Stimulated activated CD8-positive, alpha-beta memory T cell treated with anti-CD3 and anti-CD28 coated beads, Interleukin-15, amount 100 ng/mL, for 4 hours (primary cell): Measurements from ENCODE around the gene XPR1.
"Not testable (repeated sequence)": the region's sequence is repeated elsewhere in the genome, so short reads cannot be mapped to it uniquely, and the experiment has no call there.

Experiments
- DNase-seq, 2 donors: peaks; one replicate each; pipeline ENCODE4 v3.0.0-alpha.2; 2020; ENCODE audit warnings: low read depth in 2 of 2

Gene XPR1

GRCh38 chr1:180785291-180785690 is 153.5 kb downstream of the XPR1 start:
- DNase-seq, result no peak

DNA sequence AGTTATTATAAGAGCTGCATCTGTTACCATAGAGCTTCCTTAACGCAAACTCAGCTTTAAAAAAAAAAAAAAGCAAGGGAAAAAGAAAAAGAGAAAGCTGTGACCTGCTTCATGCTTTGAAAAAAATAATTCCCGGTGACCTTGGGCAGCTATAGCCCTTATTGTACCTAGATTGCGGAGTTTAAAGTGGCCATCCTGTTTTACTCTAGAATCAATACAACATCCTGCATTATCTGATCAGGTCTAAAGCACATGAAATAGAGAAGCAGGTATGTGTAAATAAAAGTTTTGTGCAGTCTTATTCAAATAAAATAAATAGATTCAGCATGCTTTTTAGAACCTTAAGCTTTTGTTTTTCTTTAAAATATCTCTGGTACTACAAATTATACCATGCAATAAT is 154.1 kb downstream of the XPR1 start:
- no peak for DNase-seq

GRCh38 chr1:180786624-180787023 is 154.8 kb downstream of the XPR1 start:
- no peak for DNase-seq

GRCh38 chr1:180787628-180788307 is 155.9 kb downstream of the XPR1 start:
- no peak for DNase-seq

- DNase-seq, result no peak
Measured at GRCh38 chr1:180789460-180789859, 157.6 kb downstream of the XPR1 start.

GRCh38 chr1:180791152-180791551 is 159.3 kb downstream of the XPR1 start:
- not testable (repeated sequence) for DNase-seq

DNA sequence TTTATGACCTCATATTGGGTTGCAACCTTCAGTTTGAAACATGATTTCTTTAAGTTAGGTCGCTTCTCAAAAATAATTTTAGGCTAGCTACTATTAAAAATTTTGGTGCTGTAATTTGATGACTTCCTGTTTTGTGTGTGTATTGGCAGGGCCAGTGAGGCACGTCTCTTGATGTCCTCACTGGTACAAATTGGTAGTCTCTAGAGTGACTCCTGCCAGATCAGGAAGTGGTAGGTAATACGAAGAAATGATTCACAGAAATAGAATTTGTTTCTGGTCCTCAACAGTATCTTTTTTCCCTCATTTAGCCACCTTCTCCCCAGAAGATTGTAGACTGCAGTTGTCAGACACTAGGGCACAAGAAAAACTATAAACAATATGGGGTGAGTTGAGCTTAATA is 160.0 kb downstream of the XPR1 start:
- DNase-seq, result no peak

DNA sequence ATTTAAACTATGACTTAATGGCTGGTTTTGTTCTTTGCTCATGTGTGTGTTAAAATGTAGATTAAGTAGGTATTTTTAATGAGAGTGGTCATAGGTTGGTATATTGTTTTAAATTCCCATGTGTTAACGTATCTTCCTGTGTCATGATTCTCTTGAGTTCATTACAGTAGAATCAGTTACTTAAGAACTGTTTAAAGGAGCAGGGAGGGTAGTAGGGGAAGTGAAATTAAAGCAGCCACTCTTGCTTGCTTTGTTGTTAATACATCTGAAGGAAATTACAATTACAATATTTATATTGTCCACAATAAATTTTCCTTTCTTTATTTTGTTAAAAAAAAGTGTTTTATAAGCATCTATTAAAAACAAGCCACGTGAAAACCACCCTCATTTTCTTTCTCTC is 161.6 kb downstream of the XPR1 start:
- no peak for DNase-seq

DNA sequence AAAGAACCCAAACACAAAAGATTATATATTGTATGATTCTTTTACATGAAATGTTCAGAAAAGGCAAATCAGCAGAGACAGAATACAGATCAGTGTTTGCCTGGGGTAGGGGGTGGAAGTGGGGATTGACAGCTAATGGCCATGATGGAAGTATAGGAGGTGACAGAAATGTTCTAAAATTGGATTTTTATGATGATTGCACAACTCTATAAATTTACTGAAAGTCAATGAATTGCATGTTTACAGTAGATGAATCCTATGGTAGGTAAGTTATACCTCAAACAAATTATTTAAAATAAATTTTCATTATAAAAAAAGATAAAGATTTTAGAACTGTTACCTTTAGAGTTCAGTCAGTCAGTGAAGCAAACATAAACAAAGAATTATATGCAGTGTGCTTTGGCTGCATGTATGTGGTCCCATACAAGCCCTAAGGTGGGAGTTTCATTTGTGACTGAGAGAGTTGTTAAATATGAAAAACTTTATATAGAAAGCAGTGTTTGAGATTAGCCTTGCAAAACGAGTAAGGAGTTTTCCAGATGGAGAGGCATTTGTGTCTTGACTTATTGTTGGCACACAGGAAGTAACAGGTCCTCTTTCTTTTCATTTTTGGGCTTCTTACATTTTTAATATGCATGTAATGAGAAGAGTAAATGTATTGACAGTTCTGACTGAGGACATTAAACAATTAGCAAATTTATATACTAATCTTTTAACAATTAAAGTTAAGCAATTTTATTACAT is 165.2 kb downstream of the XPR1 start:
- no peak for DNase-seq

DNA sequence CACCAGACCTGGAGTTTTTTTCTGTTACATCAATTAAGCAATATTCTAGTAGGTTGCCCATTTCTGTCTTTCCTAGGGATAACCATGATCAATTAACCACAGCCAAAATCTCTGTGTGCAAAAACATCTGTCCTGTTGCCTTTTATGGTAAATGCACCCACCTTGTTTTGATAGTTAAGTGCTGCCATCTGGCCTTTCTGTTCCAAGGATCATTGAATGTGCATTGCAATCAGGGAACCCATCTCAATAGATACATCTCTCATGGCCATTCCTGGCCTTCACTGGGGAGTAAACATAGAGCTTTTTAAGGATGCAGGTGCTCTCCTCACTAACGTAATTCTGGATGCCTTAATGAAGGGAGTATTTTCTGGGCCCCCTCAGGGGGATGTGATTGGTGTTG is 169.1 kb downstream of the XPR1 start:
- DNase-seq, result no peak

DNA sequence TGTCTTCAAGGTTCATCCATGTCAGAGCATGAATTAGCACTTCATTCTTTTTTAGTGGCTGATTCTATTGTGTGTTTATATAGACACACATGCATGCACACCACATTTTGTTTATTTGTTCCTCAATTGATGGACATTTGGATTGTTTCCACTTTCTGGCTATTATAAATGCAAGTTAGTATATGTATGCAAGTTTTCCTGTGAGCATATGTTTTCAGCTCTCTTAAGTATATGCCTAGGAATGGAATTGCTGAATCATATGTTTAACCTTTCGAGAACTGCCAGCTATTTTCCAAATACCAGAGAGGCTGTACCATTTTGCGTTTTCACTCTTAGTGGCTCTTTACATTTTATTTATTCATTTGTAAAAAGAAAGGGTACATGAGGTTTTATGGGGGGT is 171.0 kb downstream of the XPR1 start:
- no peak for DNase-seq

GRCh38 chr1:180805316-180805715 is 173.5 kb downstream of the XPR1 start:
- DNase-seq, result no peak

DNA sequence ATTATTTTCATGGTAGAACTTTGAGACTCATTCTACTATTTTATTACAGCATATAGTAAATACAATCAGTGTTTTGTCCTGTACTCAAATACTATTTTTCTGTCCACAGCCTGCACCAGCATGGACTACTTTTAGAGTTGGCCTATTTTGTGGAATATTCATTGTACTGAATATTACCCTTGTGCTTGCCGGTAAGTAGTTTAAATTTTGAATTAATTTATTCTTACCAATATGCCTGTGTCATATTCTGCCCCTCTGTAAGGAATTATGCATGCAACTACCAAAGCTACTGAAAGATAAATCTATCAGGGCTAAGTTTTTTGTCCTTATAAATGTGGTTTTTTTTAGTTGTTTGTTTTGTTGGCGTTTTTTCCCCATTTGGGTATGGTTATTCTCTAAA is 179.5 kb downstream of the XPR1 start:
- no peak for DNase-seq

- no peak for DNase-seq
Measured at GRCh38 chr1:180811886-180812285, 180.1 kb downstream of the XPR1 start.

DNA sequence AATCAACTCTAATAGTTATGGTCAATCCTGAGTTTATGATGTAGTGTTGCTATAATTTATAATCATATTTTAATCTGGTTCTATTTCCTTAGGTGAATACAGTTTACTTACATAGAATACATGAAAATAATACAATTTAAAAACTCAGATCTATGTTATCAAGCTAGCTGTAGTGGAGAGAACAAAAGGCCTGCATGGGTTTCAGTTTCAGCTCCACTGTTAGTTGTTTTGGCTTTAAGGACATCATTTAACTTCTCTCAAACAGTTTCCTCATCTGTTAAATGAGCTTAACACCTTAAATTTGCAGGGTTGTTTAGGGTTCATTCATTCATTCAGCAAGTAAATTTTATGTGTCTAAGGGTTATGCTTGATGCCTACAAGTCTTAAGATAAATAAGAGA is 182.4 kb downstream of the XPR1 start:
- DNase-seq, result no peak

GRCh38 chr1:180815188-180815587 is 183.4 kb downstream of the XPR1 start:
- no peak for DNase-seq

DNA sequence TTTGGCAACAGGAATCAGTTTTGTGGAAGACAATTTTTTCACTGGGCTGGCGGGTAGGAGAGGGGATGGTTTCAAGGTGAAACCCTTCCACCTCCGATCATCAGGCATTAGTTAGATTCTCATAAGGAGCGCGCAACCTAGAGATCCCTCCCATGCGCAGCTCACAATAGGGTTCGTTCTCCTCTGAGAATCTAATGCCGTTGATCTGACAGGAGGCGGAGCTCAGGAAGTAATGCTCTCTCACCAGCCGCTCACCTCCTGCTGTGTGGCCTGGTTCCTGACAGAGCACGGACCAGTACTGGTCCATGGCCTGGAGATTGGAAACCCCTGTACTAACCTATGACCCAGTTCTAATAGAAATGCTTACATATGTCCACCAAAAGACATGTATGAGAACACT is 184.3 kb downstream of the XPR1 start:
- DNase-seq, result no peak

DNA sequence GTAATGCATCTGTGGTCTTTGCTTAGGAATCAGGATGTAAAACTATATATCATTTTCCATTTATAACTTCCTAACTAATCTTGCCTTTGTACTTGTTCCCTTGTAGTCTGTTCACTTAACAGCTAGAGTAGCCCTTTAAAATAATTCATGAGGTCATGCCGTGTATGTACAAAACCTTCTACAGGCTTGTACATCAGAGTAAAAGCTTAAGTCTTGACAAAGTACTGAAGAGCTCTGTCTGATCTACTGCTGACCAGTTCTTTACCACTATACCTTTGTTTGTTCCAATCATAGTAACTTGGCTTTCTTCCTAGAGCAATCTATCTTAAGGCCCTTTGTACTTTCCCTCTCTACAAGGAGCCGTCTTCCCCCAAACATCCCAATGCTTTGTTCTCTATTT is 190.1 kb downstream of the XPR1 start:
- DNase-seq, result no peak

DNA sequence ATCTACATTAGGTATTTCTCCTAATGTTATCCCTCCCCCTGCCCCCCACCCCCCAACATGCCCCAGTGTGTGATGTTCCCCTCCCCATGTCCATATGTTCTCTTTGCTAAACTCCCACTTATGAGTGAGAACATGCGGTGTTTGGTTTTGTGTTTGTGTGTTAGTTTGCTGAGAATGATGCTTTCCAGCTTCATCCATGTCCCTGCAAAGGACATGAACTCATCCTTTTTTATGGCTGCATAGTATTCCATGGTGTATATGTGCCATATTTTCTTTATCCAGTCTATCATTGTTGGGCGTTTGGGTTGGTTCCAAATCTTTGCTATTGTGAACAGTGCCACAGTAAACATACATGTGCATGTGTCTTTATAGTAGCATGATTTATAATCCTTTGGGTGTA is 199.7 kb downstream of the XPR1 start:
- not testable (repeated sequence) for DNase-seq

GRCh38 chr1:180833180-180833579 is 201.4 kb downstream of the XPR1 start:
- DNase-seq, result not testable (repeated sequence)

DNA sequence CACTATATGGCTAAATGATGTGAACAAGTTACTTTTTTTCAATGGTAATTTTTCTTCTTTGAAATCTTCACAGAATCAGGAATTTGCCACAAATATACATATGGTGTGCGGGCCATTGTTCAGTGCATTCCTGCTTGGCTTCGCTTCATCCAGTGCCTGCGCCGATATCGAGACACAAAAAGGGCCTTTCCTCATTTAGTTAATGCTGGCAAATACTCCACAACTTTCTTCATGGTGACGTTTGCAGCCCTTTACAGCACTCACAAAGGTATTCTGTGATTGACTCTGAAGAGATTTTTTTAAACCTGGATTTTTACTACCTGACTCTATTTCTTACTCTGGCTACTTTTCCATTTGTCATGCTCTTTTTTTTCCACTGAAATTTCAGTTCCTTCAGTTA is 204.6 kb downstream of the XPR1 start:
- DNase-seq, result no peak

DNA sequence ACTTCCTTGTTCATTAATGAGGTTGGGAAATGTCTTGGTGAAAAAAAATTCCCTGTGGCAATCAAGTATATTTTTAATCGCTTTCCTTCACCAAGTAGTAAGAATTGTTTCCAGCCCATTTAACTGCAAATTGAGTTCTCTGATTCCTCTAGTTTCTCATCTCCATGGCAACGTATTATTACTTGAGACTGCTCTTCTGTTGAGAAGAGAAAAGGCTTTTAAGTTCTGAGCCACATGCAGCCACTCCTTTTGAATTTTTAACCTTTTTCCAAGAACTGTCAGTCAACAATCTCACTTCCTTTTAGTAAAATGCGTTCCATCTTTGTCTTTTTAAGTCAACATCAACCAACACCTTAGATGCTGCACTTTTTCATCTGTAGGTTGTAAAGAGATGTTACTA is 205.2 kb downstream of the XPR1 start:
- DNase-seq, result no peak

DNA sequence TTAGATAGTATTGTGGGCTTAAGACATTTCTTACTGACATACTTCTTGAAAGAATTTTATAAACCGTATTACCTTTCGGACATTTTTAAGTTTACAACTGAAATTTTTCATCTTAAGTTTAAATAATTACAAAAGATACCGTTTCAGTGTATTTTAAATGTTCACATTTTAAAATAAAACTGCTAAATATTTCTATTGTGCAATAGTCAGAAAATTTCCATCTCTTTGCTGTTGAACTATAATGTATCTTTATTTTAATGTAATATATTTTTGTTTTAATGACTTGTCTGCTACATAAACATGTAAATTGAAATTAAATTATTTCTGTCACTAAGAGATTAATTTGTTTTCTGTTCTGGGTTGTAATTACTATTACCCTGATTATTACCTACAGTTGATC is 206.7 kb downstream of the XPR1 start:
- DNase-seq, result no peak

DNA sequence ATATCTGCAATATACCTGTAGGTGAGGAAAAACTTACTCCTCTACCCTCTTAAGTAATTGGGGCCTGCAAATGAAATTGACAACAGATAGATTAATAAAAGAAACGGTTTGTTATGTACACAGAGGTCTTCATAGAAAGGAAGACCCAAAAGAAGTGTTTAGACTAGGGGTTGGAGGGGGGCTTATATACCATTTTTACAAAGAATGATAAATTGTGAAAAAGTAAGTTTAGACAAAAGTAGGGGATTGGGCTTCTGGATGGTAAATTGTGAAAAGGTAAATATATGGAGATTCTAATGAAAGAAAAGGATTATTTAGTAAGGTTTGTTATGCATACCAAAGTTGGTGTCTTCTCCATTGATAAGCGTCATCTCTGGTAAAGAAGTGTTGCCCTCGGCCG is 207.7 kb downstream of the XPR1 start:
- no peak for DNase-seq
